Epithelial cell of proximal tubule (primary cell): ENCODE data around the gene RORB. TPM values are rescaled to one million over a fixed set of nuclear protein-coding genes. Genes with fewer than 3 reads are reported as not detected.

Source experiments
- DNase-seq: peaks from one replicate; pipeline ENCODE4 v3.0.0-alpha.2; 2011; ENCODE audit warnings: low read depth
- H3K4me3 ChIP-seq: 2 replicates; pipeline ENCODE4 v1.5.1; 2011; ENCODE audit warnings: low read depth, mild to moderate bottlenecking, low read length
- total RNA-seq: library from RNA; depleted of rRNA; stranded (reverse); fragments of >200 nt; gene quantifications from 2 replicates; pipeline ENCODE4 v1.2.3, GENCODE V29; 2015
- TF ChIP-seq, protein P1 (sequence below): conservative IDR thresholded peaks from 2 replicates; pipeline ENCODE4 v1.5.1; 2012; ENCODE audit warnings: low read depth, mild to moderate bottlenecking, low read length

The RORB gene
- total RNA-seq, 1 donor from 2014 or later, result not detected

DNA sequence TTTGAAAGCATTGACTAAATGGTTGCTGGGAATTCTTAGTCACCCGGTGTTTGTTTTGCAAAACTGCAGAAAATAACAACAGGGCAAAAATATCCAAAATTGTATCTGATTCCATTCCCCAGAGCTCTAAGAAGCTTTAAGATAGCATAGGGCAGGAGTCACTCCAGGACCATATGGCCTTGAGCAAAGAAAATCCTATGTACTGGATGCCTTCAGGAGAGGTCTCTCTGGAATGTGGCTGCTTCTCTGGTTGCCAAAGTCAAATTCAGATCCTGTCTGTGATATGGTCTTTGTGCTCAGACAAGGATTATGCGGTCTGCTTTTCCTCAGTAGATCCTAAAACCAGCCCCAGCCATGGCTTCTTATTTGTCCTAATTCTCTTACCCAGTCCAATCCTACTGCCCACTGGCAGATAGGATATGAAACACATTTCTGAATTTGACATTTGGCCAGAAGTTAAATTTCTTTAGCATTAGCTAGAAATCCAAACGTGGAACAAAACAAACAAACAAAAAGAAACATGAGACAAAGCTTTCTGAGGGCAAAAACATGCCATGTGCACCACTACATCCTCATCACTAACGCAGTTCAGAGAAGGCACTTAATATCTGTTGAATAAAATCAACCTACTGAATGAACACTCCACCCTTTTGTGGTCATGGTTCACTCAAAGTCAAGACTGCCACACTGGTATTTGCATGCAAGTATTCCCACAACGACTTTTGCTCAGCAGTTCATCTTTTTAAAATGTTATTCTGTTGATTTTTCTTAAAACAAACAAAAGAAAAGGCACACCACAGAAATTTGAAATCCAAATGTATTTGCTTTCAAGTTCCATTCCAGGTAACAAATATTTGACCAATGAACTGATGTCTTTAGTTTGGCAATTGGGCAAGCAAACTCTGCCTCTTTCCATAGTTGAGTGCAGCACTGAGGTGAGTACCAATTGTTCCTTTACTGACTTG, 224.8 kb downstream of the RORB start:
- no peak overlapping the region for H3K4me3 ChIP-seq
- TF ChIP-seq, protein P1, sequence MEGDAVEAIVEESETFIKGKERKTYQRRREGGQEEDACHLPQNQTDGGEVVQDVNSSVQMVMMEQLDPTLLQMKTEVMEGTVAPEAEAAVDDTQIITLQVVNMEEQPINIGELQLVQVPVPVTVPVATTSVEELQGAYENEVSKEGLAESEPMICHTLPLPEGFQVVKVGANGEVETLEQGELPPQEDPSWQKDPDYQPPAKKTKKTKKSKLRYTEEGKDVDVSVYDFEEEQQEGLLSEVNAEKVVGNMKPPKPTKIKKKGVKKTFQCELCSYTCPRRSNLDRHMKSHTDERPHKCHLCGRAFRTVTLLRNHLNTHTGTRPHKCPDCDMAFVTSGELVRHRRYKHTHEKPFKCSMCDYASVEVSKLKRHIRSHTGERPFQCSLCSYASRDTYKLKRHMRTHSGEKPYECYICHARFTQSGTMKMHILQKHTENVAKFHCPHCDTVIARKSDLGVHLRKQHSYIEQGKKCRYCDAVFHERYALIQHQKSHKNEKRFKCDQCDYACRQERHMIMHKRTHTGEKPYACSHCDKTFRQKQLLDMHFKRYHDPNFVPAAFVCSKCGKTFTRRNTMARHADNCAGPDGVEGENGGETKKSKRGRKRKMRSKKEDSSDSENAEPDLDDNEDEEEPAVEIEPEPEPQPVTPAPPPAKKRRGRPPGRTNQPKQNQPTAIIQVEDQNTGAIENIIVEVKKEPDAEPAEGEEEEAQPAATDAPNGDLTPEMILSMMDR, result no peak
- no peak for DNase-seq

DNA sequence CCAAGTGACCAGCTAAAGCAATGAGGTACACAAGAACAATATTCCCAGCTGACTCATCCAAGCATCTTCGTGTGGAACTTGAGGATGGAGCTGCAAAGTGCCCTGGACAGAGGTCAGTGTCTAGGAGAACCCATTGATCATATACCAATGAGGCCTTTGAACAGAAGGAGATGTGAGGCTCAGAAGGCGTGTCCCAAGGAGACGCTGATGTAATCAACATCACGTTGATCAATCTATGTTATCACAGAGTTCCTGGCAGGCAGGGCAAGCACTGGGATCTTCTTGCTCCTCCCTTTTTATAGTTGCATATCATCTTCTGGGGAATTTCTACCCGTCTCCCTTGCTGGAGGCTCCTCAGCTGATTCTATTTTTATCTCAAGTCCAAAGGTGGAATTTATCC, 227.2 kb downstream of the RORB start:
- no peak for DNase-seq
- TF ChIP-seq, protein P1, result no peak
- no peak overlapping the region for H3K4me3 ChIP-seq

DNA sequence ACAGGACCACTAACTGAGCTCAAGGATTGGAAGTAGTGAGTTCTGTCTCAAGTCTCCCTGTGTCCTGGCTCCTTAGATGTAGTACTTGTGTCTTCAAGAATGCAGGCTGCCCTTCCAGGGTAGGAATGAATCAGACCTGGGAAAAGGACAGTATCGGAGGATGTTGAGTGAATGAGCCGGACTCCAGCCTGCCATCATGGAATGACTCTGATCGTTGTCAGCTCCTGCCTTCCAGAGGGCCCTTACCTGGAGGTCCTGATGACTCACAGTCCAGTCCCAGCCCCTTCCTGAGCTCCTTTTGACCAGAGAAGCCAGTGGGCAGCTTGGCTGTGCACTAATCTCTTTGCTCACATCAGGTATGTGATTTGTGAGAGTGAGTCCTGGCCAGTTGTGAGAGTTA, 229.4 kb downstream of the RORB start:
- H3K4me3 ChIP-seq, result no peak overlapping the region
- TF ChIP-seq, protein P1, result no peak
- DNase-seq, result no peak

DNA sequence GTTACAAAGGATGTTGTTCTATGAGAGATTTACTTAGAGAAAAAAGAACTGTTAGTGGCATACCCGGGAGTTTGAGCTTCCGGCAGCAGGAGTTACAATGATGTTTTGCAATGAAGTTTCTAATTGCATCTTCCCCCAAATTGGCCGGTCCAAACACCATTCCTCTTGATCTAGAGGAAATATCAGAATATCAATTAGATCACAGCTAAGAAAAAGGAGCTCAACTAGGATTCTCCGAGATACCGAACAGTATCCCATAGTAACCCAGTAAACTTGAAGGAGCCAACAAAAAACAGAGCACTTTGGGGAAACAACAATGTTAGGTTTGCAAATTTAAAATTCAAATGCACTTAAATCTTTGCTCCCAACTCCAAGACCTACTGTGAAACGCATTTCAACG, 231.0 kb downstream of the RORB start:
- no peak overlapping the region for H3K4me3 ChIP-seq
- TF ChIP-seq, protein P1, result no peak
- DNase-seq, result no peak

GRCh38 chr9:74729136-74729695, 232.1 kb downstream of the RORB start:
- DNase-seq, result no peak
- H3K4me3 ChIP-seq, result no peak overlapping the region
- TF ChIP-seq, protein P1, result no peak

GRCh38 chr9:74735761-74736160, 238.6 kb downstream of the RORB start:
- TF ChIP-seq, protein P1, result no peak
- H3K4me3 ChIP-seq, result no peak overlapping the region
- no peak for DNase-seq

DNA sequence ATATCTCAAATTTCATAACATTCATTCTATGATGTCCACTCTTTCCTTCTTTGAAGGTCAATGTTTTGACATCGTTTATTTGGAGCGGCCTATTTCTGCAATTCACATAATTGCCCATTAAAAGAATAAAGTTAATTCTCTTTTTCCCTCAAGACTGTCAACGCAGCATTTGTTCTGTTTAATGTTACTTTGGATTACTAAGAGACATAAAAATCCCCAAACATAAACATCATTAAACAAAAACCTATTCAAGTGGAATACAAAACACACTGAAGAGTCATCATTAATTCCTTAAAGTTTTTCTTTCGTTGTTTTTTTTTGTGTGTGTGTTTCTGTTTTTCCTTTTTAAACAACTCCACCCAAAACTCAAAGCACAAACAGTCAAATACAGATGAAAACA, 239.5 kb downstream of the RORB start:
- H3K4me3 ChIP-seq, result no peak overlapping the region
- TF ChIP-seq, protein P1, result no peak
- no peak for DNase-seq
